Measurements from ENCODE around the gene CCDC89. TPM values are rescaled to one million over a fixed set of nuclear protein-coding genes. Genes with fewer than 3 reads are reported as not detected.

Gene CCDC89
- total and polyA plus RNA-seq, 9 of the 15 experiments (the other 6 are each of a cell fraction or from before 2014, with no cell fraction given), result 0.07 to 0.09 TPM; not detected in 7

- TF ChIP-seq NR3C1 (CRISPR knock-in tag; IDR thresholded peaks at IDR 0.05), result no peak
- TF ChIP-seq ATF1 (CRISPR knock-in tag; IDR thresholded peaks at IDR 0.05), result no peak
- peak; percentile 96 for TF ChIP-seq ATF1 (tag; IDR thresholded peaks at IDR 0.05)
- TF ChIP-seq HOMEZ (CRISPR knock-in tag; IDR thresholded peaks at IDR 0.05), result no peak
- peak; percentile 59; the same call in 1 of the 2 replicates for TF ChIP-seq POLR2AphosphoS2 (IDR thresholded peaks at IDR 0.05; ENCODE audit: low read length)
- TF ChIP-seq ETS2 (tag; IDR thresholded peaks at IDR 0.05; ENCODE audit: borderline replicate concordance, poor library complexity, severe bottlenecking), result no peak
- peak; percentile 77; the same call in 1 of the 2 replicates for TF ChIP-seq ELF2 (CRISPR knock-in tag; IDR thresholded peaks at IDR 0.05)
- TF ChIP-seq ZHX1 (conservative IDR thresholded peaks at IDR 0.05; ENCODE audit: low read length), result 0 out of 2 replicates have a peak, but pooled peaks have one; percentile 12
- TF ChIP-seq RNF2 (IDR thresholded peaks at IDR 0.05), result peak; percentile 67; the same call in 1 of the 2 replicates
- no peak for TF ChIP-seq SMARCA5 (IDR thresholded peaks at IDR 0.05)
- peak; percentile 41 for TF ChIP-seq PKNOX1 (IDR thresholded peaks at IDR 0.05)
- TF ChIP-seq HNRNPK (IDR thresholded peaks at IDR 0.05; ENCODE audit: low read depth, low read length, poor library complexity, severe bottlenecking), result no peak
- TF ChIP-seq NONO (IDR thresholded peaks at IDR 0.05; ENCODE audit: low read depth in 2 of 2, low read length in 1 of 2), result no peak
- TF ChIP-seq, protein P1, sequence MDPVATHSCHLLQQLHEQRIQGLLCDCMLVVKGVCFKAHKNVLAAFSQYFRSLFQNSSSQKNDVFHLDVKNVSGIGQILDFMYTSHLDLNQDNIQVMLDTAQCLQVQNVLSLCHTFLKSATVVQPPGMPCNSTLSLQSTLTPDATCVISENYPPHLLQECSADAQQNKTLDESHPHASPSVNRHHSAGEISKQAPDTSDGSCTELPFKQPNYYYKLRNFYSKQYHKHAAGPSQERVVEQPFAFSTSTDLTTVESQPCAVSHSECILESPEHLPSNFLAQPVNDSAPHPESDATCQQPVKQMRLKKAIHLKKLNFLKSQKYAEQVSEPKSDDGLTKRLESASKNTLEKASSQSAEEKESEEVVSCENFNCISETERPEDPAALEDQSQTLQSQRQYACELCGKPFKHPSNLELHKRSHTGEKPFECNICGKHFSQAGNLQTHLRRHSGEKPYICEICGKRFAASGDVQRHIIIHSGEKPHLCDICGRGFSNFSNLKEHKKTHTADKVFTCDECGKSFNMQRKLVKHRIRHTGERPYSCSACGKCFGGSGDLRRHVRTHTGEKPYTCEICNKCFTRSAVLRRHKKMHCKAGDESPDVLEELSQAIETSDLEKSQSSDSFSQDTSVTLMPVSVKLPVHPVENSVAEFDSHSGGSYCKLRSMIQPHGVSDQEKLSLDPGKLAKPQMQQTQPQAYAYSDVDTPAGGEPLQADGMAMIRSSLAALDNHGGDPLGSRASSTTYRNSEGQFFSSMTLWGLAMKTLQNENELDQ (CRISPR knock-in tag; IDR thresholded peaks at IDR 0.05; ENCODE audit: borderline replicate concordance), result no peak
- no peak for TF ChIP-seq FOXA3 (CRISPR knock-in tag; conservative IDR thresholded peaks at IDR 0.05 in 1 of 2, IDR thresholded peaks at IDR 0.05 in 1 of 2)
- TF ChIP-seq DMBX1 (CRISPR knock-in tag; IDR thresholded peaks at IDR 0.05; ENCODE audit: borderline replicate concordance), result no peak
- TF ChIP-seq, protein P2, sequence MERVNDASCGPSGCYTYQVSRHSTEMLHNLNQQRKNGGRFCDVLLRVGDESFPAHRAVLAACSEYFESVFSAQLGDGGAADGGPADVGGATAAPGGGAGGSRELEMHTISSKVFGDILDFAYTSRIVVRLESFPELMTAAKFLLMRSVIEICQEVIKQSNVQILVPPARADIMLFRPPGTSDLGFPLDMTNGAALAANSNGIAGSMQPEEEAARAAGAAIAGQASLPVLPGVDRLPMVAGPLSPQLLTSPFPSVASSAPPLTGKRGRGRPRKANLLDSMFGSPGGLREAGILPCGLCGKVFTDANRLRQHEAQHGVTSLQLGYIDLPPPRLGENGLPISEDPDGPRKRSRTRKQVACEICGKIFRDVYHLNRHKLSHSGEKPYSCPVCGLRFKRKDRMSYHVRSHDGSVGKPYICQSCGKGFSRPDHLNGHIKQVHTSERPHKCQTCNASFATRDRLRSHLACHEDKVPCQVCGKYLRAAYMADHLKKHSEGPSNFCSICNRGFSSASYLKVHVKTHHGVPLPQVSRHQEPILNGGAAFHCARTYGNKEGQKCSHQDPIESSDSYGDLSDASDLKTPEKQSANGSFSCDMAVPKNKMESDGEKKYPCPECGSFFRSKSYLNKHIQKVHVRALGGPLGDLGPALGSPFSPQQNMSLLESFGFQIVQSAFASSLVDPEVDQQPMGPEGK (CRISPR knock-in tag; IDR thresholded peaks at IDR 0.05; ENCODE audit: borderline replicate concordance), result no peak
Measured at GRCh38 chr11:85647604-85648299, 38.2 kb downstream of the CCDC89 start, which contains the start of gene TMEM126A (continued).
